Thyroid gland (tissue), 4 donors: ENCODE data around the gene MYH14.

Experiments used
- POLR2A ChIP-seq, 2 donors: fragments of 450-650 bp; IDR thresholded peaks; one replicate each; pipeline ENCODE4 v1.6.1; 2017; ENCODE audit warnings: antibody characterized with exemption in 2 of 2, mild to moderate bottlenecking in 2 of 2, moderate library complexity in 1 of 2
- TF ChIP-seq, protein P1 (sequence below), 6 experiments: fragments of 200-600 bp in 3 of 6; fragments of 450-650 bp in 3 of 6; sonication (generic) in 3 of 6; IDR thresholded peaks; one replicate each; pipeline ENCODE4 v1.5.1; 2016 to 2019; ENCODE audit warnings: antibody characterized with exemption in 6 of 6, mild to moderate bottlenecking in 2 of 6, inconsistent platforms in 1 of 6, moderate library complexity in 1 of 6

- TF ChIP-seq, protein P1, sequence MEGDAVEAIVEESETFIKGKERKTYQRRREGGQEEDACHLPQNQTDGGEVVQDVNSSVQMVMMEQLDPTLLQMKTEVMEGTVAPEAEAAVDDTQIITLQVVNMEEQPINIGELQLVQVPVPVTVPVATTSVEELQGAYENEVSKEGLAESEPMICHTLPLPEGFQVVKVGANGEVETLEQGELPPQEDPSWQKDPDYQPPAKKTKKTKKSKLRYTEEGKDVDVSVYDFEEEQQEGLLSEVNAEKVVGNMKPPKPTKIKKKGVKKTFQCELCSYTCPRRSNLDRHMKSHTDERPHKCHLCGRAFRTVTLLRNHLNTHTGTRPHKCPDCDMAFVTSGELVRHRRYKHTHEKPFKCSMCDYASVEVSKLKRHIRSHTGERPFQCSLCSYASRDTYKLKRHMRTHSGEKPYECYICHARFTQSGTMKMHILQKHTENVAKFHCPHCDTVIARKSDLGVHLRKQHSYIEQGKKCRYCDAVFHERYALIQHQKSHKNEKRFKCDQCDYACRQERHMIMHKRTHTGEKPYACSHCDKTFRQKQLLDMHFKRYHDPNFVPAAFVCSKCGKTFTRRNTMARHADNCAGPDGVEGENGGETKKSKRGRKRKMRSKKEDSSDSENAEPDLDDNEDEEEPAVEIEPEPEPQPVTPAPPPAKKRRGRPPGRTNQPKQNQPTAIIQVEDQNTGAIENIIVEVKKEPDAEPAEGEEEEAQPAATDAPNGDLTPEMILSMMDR (IDR thresholded peaks at IDR 0.05) = no peak
- no peak for TF ChIP-seq POLR2A (IDR thresholded peaks at IDR 0.05)
Observed at GRCh38 chr19:50224986-50225747, 21.7 kb downstream of the MYH14 start.
